Gastrocnemius medialis (tissue), 4 donors: Measurements from ENCODE around the gene LRRC3.

Experiments used
- POLR2A ChIP-seq, 2 donors: fragments of 450-650 bp; IDR thresholded peaks; one replicate each; pipeline ENCODE4 v1.6.1; 2017; ENCODE audit warnings: antibody characterized with exemption in 2 of 2, mild to moderate bottlenecking in 2 of 2, moderate library complexity in 2 of 2
- TF ChIP-seq, protein P1 (sequence below), 5 experiments: fragments of 450-650 bp in 3 of 5; fragments of 200-600 bp in 2 of 5; sonication (generic) in 2 of 5; IDR thresholded peaks in 4 of 5; conservative IDR thresholded peaks in 1 of 5; 1 replicate in 4 of 5; 2 replicates in 1 of 5; pipeline ENCODE4 v1.5.1; 2016 to 2019; ENCODE audit warnings: antibody characterized with exemption in 5 of 5, mild to moderate bottlenecking in 3 of 5, moderate library complexity in 3 of 5

DNA sequence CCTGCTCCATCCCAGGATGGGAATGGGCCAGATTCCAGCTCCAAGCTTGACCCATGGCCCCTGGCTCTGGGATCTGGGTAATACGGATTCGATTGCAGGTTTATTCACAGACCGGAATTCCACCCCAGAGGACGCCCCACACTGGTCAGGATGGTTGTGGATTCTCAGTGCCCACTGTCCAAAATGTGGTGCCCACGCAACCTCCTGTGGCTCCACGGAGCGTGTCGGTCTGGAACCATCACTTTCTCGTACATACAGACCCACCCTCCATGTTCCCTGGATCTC lies 53.1 kb downstream of the LRRC3 start:
- no peak for TF ChIP-seq POLR2A (IDR thresholded peaks at IDR 0.05)
- TF ChIP-seq, protein P1, sequence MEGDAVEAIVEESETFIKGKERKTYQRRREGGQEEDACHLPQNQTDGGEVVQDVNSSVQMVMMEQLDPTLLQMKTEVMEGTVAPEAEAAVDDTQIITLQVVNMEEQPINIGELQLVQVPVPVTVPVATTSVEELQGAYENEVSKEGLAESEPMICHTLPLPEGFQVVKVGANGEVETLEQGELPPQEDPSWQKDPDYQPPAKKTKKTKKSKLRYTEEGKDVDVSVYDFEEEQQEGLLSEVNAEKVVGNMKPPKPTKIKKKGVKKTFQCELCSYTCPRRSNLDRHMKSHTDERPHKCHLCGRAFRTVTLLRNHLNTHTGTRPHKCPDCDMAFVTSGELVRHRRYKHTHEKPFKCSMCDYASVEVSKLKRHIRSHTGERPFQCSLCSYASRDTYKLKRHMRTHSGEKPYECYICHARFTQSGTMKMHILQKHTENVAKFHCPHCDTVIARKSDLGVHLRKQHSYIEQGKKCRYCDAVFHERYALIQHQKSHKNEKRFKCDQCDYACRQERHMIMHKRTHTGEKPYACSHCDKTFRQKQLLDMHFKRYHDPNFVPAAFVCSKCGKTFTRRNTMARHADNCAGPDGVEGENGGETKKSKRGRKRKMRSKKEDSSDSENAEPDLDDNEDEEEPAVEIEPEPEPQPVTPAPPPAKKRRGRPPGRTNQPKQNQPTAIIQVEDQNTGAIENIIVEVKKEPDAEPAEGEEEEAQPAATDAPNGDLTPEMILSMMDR (IDR thresholded peaks at IDR 0.05 in 4 of 5, conservative IDR thresholded peaks at IDR 0.05 in 1 of 5), result no peak
